Neural progenitor cell (in vitro differentiated cells): ENCODE results near the gene SUGCT. TPM values are rescaled to one million over a fixed set of nuclear protein-coding genes. Genes with fewer than 3 reads are reported as not detected.

Experiments used
- DNase-seq: peaks from one replicate; pipeline ENCODE4 v3.0.0-alpha.2; 2016; ENCODE audit warnings: low spot score
- H2AFZ ChIP-seq: fragments of 200-600 bp; sonication (generic); replicated peaks from 2 replicates; pipeline ENCODE4 v1.6.1; 2016; ENCODE audit warnings: antibody characterized with exemption
- H3F3A ChIP-seq: fragments of 200-600 bp; sonication (generic); 2 replicates; pipeline ENCODE4 v1.6.1; 2016; ENCODE audit warnings: antibody characterized with exemption, low read depth
- H3K27ac ChIP-seq: fragments of 200-600 bp; sonication (generic); 2 replicates; pipeline ENCODE4 v1.5.1; 2016; ENCODE audit warnings: mild to moderate bottlenecking
- H3K27me3 ChIP-seq: fragments of 200-600 bp; sonication (generic); 2 replicates; pipeline ENCODE4 v1.6.1; 2016; ENCODE audit warnings: mild to moderate bottlenecking, moderate library complexity
- H3K36me3 ChIP-seq: fragments of 200-600 bp; sonication (generic); 2 replicates; pipeline ENCODE4 v1.5.1; 2016
- H3K4me1 ChIP-seq: fragments of 200-600 bp; sonication (generic); 2 replicates; pipeline ENCODE4 v1.6.1; 2016; ENCODE audit warnings: mixed run types
- H3K4me2 ChIP-seq: fragments of 200-600 bp; sonication (generic); 2 replicates; pipeline ENCODE4 v1.6.1; 2016
- H3K4me3 ChIP-seq: fragments of 200-600 bp; sonication (generic); 2 replicates; pipeline ENCODE4 v1.5.1; 2016
- H3K79me2 ChIP-seq: fragments of 200-600 bp; sonication (generic); 2 replicates; pipeline ENCODE4 v1.6.1; 2016; ENCODE audit warnings: low read depth
- H3K9ac ChIP-seq: fragments of 200-600 bp; sonication (generic); 2 replicates; pipeline ENCODE4 v1.6.1; 2016
- H3K9me3 ChIP-seq: fragments of 200-600 bp; sonication (generic); 2 replicates; pipeline ENCODE4 v1.5.1; 2016; ENCODE audit warnings: low read depth
- H4K20me1 ChIP-seq: fragments of 200-600 bp; sonication (generic); 2 replicates; pipeline ENCODE4 v1.6.1; 2016; ENCODE audit warnings: low read depth
- H3K27ac Mint-ChIP-seq: 3 replicates; pipeline ENCODE4 v1.8.0; 2021; ENCODE audit warnings: mixed read lengths
- H3K27me3 Mint-ChIP-seq: 2 replicates; pipeline ENCODE4 v1.8.0; 2022; ENCODE audit warnings: low read depth, mild to moderate bottlenecking, inconsistent platforms, moderate library complexity, mixed read lengths; ENCODE audit not compliant: insufficient read depth
- H3K36me3 Mint-ChIP-seq: 3 replicates; pipeline ENCODE4 v1.8.0; 2021; ENCODE audit warnings: mixed read lengths
- H3K4me1 Mint-ChIP-seq: 3 replicates; pipeline ENCODE4 v1.8.0; 2021; ENCODE audit warnings: mixed read lengths
- H3K4me3 Mint-ChIP-seq: 3 replicates; pipeline ENCODE4 v1.8.0; 2021; ENCODE audit warnings: mild to moderate bottlenecking, moderate library complexity, mixed read lengths
- H3K9me3 Mint-ChIP-seq: 3 replicates; pipeline ENCODE4 v1.8.0; 2020; ENCODE audit warnings: mixed read lengths
- EZH2 ChIP-seq: fragments of 200-600 bp; sonication (generic); IDR thresholded peaks from 2 replicates; pipeline ENCODE4 v1.6.1; 2017; ENCODE audit warnings: antibody characterized with exemption, mild to moderate bottlenecking, moderate library complexity
- EZH2phosphoT487 ChIP-seq: fragments of 200-600 bp; sonication (generic); IDR thresholded peaks from 2 replicates; pipeline ENCODE4 v1.6.1; 2017; ENCODE audit warnings: antibody characterized with exemption
- total RNA-seq: library from RNA; depleted of rRNA; stranded (reverse); fragments of >200 nt; gene quantifications from 2 replicates; pipeline ENCODE4 v1.2.3, GENCODE V29; 2015; ENCODE audit warnings: low replicate concordance
- TF ChIP-seq, protein P1 (sequence below): fragments of 200-600 bp; sonication (generic); IDR thresholded peaks from 2 replicates; pipeline ENCODE4 v1.5.1; 2017; ENCODE audit warnings: antibody characterized with exemption, mild to moderate bottlenecking

The SUGCT gene
- total RNA-seq, 1 donor from 2014 or later: 10.1 TPM

DNA sequence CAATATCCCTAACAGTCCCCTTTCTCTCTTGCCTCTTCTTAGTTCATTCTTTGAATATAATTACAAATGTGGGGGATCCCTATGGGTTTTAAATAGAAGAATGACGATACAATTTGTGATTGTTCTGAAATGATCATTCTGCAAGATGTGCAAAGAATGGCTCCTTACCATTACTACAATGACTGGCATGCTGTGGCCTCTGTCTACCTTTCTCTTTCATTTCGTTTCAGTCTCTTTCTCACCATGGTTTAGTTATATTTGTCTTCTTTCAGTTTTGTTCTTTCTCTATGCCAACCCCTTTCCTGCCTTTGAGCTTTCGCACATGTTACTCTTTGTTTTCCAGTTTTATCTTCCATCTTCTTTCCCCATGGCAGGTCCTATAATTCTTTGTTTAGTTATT, 176.5 kb downstream of the SUGCT start:
- Histone ChIP-seq H4K20me1 (no peaks in the 10 kb centered on the region), H3K4me2 (no peak overlapping the region), H3K36me3 (no peaks in the 10 kb centered on the region), H3K27me3 (no peaks in the 10 kb centered on the region), H3K9ac (no peak overlapping the region), H3K79me2 (no peaks in the 10 kb centered on the region), H2AFZ (no peak overlapping the region), H3K27ac (no peak overlapping the region), H3K9me3 (no peaks in the 10 kb centered on the region), H3F3A (no peaks in the 10 kb centered on the region), H3K4me3 (no peak overlapping the region), H3K4me1 (no peaks in the 10 kb centered on the region)
- DNase-seq: no peak
- Mint-ChIP-seq H3K27ac (no peak overlapping the region), H3K36me3 (no peaks in the 10 kb centered on the region), H3K4me3 (no peak overlapping the region), H3K27me3 (peaks cover 2% of the 10 kb centered on the region), H3K9me3 (no peaks in the 10 kb centered on the region), H3K4me1 (no peaks in the 10 kb centered on the region)
- TF ChIP-seq, protein P1, sequence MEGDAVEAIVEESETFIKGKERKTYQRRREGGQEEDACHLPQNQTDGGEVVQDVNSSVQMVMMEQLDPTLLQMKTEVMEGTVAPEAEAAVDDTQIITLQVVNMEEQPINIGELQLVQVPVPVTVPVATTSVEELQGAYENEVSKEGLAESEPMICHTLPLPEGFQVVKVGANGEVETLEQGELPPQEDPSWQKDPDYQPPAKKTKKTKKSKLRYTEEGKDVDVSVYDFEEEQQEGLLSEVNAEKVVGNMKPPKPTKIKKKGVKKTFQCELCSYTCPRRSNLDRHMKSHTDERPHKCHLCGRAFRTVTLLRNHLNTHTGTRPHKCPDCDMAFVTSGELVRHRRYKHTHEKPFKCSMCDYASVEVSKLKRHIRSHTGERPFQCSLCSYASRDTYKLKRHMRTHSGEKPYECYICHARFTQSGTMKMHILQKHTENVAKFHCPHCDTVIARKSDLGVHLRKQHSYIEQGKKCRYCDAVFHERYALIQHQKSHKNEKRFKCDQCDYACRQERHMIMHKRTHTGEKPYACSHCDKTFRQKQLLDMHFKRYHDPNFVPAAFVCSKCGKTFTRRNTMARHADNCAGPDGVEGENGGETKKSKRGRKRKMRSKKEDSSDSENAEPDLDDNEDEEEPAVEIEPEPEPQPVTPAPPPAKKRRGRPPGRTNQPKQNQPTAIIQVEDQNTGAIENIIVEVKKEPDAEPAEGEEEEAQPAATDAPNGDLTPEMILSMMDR: no peak
- TF ChIP-seq EZH2phosphoT487 (no peak), EZH2 (no peak)

DNA sequence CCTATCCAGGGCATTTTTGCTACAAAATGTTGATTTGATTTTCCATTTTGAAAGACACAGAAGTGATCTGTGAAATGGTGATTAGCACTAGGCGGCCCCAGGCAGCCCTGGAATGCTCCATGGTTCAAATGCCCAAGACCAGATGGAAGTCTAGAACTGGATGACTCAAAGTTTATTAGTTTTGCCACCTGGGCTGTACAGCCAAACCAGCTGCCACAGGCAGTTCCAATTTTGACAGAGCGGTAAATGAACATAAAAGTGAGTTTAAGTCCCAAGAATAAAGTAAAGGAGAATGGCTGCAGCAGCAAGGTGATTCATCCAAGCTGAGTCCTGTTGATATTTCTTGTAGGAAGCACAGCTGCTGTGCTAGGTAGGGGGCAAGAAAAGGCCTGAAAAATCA, 180.5 kb downstream of the SUGCT start:
- Mint-ChIP-seq H3K36me3 (no peaks in the 10 kb centered on the region), H3K27me3 (peaks cover 2% of the 10 kb centered on the region), H3K27ac (no peak overlapping the region), H3K4me1 (no peaks in the 10 kb centered on the region), H3K4me3 (no peak overlapping the region), H3K9me3 (no peaks in the 10 kb centered on the region)
- H3K79me2 ChIP-seq: no peaks in the 10 kb centered on the region
- H3F3A ChIP-seq: no peaks in the 10 kb centered on the region
- H3K9ac ChIP-seq: no peak overlapping the region
- no peak overlapping the region for H2AFZ ChIP-seq
- H3K4me1 ChIP-seq: no peaks in the 10 kb centered on the region
- H3K4me3 ChIP-seq: no peak overlapping the region
- no peaks in the 10 kb centered on the region for H4K20me1 ChIP-seq
- no peaks in the 10 kb centered on the region for H3K9me3 ChIP-seq
- TF ChIP-seq EZH2phosphoT487 (no peak), EZH2 (no peak)
- TF ChIP-seq, protein P1: no peak
- H3K4me2 ChIP-seq: no peak overlapping the region
- H3K36me3 ChIP-seq: no peaks in the 10 kb centered on the region
- no peak for DNase-seq
- H3K27ac ChIP-seq: no peak overlapping the region
- no peaks in the 10 kb centered on the region for H3K27me3 ChIP-seq

DNA sequence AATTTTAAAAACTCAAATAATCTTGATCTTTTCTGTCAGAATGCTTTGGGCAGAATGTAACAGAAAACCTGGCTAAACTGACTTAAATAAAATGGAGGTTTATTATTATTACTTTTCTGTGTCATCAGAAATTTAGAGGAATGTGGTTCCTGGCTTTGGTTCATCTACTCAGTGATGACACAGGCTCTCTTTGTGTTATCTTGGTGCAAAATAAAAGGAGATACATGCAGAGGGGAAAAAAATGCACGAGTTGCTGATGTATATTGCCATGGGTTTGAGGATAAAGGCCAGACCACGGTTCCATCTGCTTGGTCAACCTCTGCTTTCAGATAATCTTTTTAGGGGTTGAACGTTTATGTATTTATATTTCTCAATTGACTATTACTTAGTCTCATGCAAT, 181.4 kb downstream of the SUGCT start:
- Histone ChIP-seq H3K4me3 (no peak overlapping the region), H3F3A (no peaks in the 10 kb centered on the region), H4K20me1 (no peaks in the 10 kb centered on the region), H2AFZ (no peak overlapping the region), H3K79me2 (no peaks in the 10 kb centered on the region), H3K36me3 (no peaks in the 10 kb centered on the region), H3K4me1 (no peaks in the 10 kb centered on the region), H3K27me3 (no peaks in the 10 kb centered on the region), H3K9ac (no peak overlapping the region), H3K27ac (no peak overlapping the region), H3K9me3 (no peaks in the 10 kb centered on the region), H3K4me2 (no peak overlapping the region)
- Mint-ChIP-seq H3K27ac (no peak overlapping the region), H3K9me3 (no peaks in the 10 kb centered on the region), H3K27me3 (peaks cover 2% of the 10 kb centered on the region), H3K36me3 (no peaks in the 10 kb centered on the region), H3K4me1 (no peaks in the 10 kb centered on the region), H3K4me3 (no peak overlapping the region)
- DNase-seq: no peak
- TF ChIP-seq EZH2 (no peak), EZH2phosphoT487 (no peak)
- TF ChIP-seq, protein P1: no peak

DNA sequence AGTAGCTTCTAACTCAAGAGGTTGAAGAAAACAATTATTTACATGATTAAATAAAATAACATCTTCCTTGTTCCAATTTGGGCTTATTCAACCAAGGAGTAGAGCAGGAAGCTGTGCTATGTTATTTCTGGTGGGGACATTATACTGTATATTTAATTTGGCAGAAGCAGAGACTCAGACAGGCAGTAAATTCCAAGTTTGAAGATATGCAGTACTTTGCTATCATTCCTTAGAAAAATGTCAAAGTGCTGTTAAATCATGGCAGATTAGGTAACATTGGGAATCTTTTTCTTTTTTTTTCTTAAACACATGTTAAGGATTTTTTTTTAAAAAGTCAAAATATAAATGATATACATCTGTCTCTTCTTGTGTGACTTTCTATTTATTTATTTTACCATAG, 190.1 kb downstream of the SUGCT start:
- Mint-ChIP-seq H3K27ac (no peak overlapping the region), H3K4me3 (no peak overlapping the region)
- H3K9ac ChIP-seq: no peak overlapping the region

More for the DNA sequence above, 190.1 kb downstream of the SUGCT start:
- Mint-ChIP-seq H3K4me1 (no peaks in the 10 kb centered on the region), H3K9me3 (no peaks in the 10 kb centered on the region), H3K36me3 (no peaks in the 10 kb centered on the region), H3K27me3 (peaks cover 2% of the 10 kb centered on the region)
- no peaks in the 10 kb centered on the region for H3F3A ChIP-seq
- H3K27ac ChIP-seq: no peak overlapping the region
- H3K79me2 ChIP-seq: no peaks in the 10 kb centered on the region
- TF ChIP-seq EZH2 (no peak), EZH2phosphoT487 (no peak)
- TF ChIP-seq, protein P1: no peak
- H3K4me1 ChIP-seq: no peaks in the 10 kb centered on the region
- no peak overlapping the region for H3K4me3 ChIP-seq
- H3K27me3 ChIP-seq: no peaks in the 10 kb centered on the region
- H3K4me2 ChIP-seq: no peak overlapping the region
- no peak for DNase-seq
- H4K20me1 ChIP-seq: no peaks in the 10 kb centered on the region
- no peaks in the 10 kb centered on the region for H3K36me3 ChIP-seq
- H2AFZ ChIP-seq: no peak overlapping the region
- no peaks in the 10 kb centered on the region for H3K9me3 ChIP-seq
